ENCODE results near the gene L1CAM.

The L1CAM gene

DNA sequence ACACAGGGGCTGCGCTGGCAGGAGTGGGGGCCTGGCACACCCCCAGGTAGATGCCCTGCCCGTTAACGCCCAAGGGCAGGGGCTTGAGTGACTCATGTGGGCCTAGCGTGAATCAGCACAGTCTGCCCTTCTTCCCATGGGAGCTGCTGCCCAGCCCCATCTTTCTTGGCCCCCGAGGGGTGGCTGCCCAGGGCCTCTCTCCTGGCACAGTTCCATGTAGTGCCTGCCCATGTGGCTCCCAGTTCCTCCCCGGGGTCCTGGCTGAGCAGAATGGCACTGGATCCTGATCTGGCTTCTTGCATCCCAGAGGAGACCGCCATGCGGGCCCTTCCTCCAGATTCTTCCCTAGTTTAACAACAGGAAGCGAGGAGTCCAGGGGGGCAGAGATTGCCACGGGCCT is 16.4 kb upstream of the L1CAM start:
- DNase-seq = no peak

DNA sequence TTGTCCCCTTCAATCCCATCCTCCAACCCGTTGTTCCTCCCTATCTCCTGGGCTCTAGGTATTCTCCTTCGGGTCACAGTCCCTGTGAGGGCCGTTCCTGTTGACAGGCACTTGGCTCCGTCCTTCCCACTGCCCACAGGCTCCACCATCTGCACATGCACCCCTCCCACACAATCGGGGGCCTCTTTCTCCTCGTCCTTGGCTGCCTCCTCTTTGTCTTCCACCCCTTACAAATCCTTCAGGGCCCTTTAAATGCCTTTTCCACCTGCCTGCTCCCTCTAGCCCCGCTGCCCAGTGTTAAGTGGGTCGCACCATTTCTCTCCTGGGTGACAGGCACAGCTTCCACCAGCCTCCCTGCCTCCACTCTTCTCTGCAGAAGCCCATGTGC is 15.8 kb upstream of the L1CAM start:
- no peak for DNase-seq

DNA sequence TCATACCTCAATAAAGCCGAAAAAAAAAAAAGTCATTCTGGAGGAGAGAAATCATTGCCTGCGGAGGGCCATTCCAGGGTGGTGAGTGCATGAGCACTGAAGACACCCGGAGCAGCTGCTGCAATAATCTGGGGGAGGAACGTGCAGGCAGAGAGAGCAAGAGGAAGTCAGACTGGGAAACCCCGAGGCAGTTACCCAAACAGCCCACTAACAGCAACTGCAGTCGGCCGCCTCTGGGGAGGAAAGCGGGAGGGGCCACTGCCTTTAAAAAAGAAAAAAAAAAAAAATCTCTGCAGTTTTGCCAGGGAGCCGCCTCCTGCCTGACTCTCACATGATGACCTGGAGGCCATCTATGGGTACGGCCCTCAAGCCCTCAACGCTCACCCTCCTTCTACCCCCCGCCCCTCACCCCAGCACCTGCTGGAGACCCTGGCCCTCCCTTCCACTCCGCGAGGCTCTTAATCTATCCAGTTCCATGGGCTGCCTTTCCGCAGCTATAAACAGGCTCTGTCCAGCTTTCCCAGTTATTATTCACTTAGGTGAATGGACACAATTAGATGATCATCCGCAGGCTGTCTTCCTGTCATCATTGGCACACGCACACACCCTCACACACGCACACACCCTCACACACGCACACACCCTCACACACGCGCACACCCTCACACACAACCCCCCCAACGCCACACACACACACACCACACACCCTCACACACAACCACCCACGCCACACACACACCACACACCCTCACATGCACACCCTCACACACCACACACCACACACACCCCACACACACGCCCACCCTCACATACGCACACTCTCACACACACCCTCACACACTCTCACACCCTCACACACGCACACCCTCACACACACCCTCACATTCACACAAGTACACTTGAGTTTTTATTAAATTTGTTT is 15.1 kb upstream of the L1CAM start:
- peak; percentile 51 to 60 for DNase-seq

DNA sequence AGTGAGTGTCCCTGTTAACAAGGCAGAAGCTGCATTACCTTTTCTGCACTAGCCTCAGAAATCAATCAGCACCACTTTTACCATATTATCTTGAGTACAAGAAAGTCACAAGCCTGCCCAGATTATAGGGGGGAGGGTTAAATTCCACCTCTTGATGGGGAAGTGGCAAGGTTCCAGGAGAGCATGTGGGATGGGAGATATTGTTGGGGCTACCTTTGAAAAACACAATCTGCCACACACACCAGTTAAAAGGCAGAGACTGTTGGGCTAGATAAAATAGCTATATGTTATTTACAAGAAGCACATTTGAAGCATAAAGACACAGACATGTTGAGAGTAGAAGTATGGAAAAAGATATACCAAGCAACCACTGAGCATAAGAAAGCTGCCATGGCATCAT is 11.9 kb upstream of the L1CAM start:
- DNase-seq = no peak

DNA sequence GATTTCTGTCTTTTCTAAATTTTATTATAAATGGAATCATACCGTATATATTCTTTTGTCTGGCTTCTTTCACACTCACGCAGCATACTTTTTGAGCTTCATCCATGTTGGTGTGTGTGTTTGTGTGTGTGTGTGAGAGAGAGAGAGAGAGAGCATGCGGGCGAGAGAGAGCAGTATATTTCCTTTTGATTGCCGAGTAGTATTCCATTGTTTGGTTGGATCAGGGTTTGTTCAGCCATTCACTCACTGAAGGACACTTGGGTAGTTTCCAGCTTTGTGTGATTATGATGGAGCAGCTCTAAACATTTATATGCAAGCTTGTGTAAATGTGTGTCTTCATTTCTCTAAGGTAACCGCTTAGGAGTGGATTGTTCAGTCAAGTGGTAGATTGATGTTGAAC is 3.1 kb upstream of the L1CAM start:
- DNase-seq = no peak

DNA sequence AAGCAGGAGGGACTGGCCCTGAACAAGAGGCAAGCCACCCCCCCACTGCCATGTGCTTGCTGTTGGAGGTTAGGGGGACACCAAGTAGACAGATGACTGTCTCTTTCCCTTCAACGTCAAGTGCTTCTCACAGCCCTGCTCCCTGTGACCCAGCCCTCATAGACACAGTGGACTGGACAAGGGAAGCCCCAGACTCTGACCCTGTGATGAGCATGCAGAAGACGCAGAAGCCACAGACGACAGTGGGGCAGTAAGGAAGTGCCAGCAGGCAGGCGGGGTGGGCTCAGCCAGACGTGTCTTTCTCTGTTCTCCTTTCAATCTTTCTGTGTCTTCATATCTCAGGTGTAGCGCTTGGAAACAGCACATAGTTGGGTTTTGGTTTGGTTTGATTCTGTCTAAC is 2.4 kb upstream of the L1CAM start:
- no peak for DNase-seq

DNA sequence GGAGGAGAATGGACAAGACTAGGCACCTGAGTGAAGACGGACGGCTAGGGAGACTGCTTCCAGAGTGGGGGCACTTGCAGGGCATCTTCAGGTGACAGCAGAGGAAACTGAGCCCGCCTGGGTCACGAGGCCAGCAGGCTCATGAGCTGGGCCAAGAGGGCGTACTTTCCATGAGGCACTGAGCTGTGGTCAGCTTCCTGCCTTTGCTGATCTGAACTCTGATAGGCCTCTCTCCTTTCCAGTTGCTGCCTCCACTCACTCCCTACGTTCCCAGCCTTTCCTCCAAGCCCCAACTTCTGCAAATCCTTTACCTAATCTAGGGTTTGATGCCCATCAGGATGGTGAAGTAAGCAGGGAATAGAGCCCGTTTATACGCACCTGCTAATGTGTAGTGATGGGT is 1.4 kb upstream of the L1CAM start:
- no peak for DNase-seq

DNA sequence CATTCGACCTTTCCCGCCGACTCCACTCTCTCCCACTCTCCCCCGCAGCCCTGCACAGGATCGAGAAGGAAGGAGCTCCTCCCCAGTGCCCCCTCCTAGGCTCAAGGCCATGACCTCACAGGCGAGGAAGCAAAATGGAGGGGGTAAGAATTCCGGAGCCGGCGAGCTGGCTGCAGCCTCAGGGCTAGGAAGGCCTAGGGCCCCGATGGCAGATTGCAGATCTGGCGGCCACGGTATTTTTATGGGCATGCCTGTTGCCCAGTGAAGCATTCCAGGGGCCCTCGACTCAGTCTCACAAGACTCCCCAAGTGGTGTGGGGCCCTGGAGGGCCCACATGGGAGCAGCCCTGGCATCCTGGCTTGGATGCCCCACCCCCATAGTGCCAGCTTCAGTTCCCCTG is 942 bp upstream of the L1CAM start:
- no peak for DNase-seq

DNA sequence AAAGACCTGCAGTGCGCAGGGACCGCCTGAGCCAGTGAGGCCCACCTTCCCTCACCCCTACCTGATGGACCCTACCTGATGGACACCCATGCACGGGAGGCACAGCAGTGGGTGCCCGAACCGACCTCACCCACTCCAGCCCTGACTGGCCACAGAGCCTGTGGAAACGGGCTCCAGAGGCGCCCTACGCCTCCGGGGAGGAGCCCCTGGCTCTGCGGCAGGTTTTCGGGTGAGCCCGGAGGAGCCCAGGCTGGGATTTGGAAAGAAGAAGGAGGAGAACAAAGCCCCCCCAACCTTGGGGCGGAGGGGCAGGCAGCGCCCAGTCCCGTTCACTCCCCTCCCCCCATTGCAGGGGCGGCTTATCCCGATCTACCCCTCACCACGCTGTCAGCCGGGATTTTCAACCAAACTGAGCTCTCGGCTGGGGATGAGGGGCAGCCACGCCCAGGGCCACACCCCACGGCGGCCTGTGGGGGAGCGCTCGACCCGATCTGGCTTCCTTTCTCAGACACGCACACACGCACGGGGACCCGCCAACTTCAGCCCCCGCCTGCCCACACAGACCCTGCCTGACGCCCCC is 675 bp downstream of the L1CAM start:
- DNase-seq = no peak

DNA sequence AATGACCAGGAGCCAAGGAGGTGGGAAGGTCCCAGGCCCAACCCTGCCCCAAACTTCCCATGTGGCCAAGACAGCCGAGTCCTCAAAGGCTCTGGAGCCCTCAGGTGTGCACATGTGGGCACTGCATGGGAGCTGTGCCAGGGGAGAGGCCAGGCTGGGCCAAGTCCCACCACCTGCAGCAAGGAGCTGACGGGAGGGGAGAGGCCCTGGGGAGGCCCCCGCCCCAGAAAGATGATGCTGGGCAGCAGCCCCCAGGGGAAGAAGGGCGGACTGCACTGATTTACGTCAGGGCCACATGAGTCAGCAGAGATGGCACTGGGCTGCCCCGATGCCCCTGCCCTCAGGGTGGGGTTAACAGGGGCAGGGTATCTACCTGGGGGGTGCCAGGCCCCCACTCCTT is 1.4 kb downstream of the L1CAM start:
- no peak for DNase-seq

DNA sequence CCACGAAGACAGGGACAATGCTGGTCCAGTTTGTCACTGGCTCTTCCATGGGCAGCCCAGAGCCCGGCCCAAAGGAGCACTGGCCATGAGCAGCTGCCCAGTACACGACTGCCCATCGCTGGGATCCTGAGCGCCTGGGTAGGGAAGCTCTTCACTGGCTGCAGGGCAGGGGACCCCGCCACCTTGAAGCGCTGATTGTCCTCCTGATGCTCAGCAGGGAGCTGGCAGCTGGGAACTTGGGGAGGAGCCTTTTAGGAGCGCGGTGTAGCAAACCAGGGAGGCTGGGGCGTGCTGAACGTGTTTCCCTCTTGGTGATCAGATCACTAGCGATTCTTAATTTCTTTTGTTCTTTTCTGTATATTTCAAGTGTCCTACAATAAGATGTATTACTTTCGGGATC is 1.8 kb downstream of the L1CAM start:
- no peak for DNase-seq

DNA sequence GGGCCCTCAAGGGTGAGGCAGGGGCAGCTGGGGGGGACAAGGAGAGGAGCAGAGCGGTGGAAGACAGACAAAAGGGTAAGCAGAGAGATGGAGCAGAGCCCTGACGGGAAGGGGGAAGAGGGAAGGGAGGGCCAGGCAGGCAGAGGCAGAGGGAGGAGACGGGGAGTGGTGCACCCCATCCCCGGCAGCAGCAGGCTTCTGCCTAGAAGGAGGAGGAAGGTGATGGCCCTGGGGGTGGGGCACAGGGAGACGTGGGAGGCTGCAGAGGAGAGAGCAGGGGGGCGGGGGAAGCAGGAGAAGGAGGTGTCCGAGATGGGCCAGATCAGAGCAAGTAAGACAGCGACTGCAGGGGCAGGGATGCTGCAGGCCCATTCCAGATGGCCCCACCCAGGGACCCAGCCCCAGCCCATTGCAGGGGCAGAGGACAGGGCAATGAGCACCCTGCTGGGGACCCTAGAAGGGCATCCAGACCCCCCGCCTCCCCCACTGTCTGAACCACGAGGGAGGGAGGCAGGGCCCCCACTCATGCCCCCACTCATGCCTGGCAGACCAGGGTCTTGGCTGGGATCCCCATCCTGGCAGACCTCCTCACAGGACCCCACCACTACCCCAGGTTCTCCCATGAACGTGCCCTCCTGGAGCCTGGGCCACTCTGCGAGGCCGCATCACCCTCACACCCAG is 2.7 kb downstream of the L1CAM start:
- DNase-seq = no peak

DNA sequence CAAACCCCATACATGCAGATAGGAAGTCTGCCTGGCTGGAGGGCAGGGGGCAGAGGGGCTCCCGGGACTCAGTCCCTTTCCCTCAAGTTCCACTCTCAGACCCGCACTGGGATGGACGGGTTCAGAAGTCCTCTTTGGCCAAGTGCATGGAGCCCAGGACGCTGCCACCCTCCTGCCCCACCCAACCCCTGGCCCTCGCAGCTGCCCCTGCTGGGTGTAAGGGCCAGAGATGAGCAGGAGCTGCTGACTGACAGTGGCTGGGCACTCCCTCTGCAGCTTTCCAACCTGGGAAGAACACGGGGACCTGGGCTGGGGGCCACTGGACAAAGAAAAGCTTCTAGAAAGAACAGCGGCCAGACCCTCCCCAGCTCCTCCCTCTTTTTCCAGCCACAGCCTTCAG is 3.4 kb downstream of the L1CAM start:
- no peak for DNase-seq

DNA sequence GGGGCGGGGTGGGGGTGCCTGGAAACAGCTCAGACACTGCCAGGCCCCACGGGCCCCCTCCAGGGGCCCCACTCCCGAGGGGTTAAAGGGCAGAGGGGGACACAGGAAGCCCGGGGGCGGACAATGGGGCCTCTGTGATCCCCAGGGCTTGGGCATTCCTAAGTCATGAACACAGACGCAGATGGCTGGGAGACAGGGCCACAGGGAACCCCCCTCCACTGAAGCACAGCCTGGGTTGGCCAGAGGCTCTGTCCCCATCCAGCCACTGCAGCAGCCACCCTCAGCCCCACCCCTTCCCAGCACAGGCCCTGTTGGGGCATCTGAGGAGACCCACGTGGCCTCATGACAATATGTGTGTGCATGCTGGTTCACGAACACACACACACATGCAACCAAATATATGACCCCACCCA is 3.9 kb downstream of the L1CAM start:
- DNase-seq = no peak

DNA sequence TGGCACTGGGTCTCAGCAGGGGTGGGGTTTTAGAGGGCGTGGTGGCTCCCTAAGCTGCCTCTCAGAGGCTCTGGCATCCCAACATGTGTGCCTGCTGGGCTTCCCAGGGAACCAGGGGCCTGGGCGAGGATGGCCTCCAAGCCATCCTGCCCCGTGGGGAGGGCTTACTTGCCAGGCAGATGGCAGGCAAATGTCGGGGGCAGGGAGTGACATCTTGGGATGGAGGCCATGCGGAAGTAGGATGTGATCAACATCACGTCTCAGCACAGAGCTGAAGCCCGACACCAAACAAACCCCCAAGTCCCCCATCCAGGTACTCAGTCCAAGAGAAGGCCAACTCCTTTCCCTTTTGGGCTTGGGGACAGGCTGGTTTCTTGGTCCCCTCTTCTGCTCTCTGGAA is 4.7 kb downstream of the L1CAM start:
- DNase-seq = no peak

DNA sequence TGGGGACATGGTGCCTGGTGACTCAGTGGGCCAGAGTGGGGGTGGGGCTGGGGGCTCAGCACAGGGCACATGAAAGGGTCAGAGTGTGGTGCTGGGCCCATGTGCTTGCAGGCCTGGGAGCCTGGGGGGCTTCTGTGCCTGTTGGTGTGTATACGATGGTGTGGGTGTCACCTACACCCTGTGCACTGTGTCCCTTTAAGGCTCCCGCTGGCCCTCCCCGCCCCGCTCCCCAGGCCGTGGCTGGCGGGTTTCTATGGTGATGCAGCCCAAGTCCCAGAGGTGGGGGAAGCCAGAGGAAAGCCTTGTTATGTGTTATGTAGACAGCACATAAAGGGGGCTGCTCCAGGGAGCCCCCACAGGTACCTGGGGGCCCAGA is 5.5 kb downstream of the L1CAM start:
- no peak for DNase-seq

DNA sequence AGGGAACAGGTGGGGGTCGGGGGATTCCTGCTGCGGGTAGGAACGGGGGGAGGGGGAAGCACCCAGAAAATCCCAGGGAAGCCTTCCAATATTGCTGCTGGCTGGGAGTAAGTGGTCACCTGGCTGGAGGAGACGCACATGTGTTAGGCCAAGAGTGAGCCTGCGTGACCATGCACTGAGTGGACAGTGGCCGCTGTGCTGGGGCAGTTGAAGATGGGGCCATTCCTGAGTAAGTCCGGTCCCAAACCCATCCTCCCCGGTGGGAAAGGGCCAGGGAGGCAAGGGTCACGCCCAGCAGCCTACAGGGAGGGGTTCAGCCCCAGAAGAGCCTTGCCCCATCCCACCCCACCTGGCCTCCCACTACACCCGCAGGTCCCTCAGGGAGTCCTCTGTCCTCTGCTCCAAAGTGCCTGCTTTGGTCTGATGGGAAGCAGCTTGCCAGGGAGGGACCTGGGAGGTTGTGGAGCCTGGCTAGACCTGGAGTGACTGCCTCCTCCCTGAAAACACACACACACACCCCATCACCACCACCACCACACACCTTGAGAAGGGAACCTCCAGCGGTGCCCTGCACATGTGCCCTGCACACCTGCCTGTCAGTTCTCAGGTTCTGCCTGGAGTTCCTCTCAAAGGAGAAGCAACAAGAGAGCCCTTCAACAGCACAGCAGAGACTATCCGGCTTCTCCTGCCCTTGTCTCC is 6.1 kb downstream of the L1CAM start:
- no peak for DNase-seq

DNA sequence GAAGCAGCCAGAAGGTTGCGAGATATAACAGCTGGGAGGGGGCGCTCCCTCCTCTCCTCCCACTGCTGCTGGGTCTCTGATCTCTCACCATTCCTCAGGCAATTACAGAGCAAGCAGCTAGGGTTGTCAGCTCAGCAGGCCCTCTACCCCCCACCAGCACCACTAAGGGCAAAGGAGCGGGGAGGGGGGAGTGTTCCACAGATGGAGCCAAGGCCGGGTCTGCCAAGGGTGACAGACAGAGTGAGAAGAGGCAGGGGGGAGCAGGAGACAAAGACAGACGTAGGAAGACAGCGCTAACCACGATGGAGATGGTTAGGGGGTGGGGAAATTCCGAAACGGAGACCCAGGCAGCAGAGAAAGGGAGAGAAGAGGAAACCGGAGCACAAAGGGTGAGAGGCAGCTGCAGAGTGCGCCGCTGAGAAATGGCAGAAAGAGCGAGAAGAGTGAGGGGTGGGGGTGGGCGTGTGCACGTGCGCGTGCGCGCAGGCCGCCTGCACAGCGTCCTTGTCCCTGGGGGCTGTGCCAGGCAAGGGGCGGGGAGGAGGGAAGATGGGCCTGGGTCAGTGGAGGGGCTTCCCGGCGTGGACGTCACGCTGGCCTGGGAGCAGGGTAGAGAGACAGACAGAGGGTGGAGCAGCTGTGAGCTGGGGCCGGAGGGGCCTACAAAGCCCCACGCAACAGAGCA is 6.9 kb downstream of the L1CAM start:
- DNase-seq = no peak

DNA sequence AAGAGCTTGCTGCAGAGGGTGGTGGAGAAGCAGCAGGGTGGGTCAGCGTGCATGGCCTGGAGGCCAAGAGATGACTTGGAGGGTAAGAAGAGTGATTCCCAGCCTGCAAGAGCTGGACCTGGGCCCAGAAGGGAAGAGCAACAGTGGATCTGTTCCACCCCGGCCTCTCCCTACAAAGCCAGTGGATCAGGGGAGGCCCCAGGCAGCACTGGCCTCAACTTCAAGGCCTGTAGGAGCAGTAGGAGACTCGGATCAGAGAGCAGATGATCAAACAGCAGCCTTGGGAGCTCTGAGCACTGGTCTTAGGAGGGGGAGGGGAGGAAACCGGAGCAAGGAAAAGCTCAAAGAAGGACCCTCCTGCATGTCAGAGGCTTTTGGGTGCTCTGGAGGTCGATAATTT is 7.6 kb downstream of the L1CAM start:
- no peak for DNase-seq

DNA sequence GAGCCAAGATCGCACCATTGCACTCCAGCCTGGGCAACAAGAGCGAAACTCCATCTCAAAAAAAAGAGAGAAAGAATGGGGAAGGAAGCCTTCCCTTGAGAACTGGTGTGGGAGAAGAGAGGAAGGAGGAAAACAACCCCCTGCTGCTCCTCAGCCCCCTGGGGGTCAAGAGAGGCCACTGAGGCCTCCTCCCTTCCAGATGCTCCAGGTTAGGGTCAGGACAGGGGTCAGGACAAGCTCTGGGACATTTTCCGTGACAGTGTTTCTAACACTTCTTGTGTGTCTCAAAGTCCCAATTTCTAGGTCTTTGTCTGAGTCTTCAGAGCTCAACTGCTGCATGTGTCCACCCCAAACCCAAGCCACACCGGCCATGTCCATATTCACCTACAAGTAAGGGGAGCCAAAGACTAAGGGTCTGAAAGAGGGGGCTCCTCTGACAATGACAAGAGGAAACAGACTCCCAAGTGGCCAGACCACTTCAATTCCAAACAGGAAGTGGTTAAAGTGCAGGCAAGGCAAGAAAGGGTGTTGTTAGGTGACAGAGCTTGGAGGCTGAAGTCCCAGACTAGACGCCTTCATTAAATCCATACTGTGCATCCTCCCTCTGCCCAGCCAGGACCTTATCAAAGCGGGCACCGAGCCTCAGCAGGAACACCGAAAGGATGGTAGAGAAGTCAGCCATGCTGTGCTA is 8.3 kb downstream of the L1CAM start:
- DNase-seq = no peak

DNA sequence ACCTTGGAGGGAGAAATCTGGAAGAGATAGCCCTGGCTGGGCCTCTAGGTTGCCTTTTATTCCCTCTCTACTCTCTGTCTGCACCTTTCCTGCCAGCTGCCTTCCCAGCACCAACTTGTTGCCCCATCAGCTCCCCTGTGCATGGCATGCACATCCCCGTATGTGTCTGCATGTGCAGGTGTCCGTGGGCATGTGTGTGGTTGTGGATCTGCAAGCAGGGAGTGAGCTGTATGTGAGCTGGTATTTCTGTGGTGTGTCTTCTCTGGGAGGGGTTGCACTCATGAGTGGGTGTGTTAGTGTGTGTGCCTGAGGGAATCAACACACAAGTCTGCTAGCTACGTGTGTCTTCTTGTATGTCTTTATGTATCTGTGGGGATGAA is 9.9 kb downstream of the L1CAM start:
- DNase-seq = no peak

DNA sequence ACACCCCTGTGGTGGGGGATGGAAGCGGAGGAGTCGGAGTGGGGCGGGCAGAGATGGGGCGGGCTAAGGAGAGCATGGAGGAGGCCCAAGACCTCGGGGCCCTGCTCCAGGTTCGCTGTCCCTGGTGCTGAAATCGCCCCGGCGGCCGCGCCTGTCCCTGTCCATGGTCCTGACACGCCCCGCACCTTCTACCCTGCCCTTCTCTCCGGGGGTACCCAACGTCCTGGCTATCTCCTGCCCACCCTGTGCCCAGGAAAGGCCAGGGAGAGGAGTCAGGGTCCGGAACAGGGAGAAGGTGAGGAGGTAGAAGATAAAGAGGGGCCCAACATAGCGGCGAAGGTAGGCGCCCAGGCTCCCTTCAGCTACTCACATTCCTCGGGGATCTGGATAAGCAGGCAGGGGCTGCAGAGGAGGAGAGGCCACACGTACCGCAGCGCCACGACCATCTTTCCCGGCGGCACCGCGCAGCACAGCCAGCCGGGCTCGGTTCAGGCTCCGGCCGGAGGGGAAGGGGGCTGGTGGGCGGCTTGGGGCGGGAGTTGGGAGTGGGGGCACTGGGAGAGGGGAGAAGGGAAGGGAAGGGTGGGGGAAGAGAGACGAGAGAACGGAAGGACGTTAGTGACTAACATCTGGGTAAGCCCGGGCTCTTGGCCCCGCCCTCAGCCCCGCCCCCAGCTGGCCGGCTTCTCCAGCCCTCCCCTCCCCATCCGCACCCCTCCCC is 10.4 kb downstream of the L1CAM start:
- no peak for DNase-seq

All from SW 1271 (cell line).